ENCODE results near the gene KLK7. TPM values are rescaled to one million over a fixed set of nuclear protein-coding genes. Genes with fewer than 3 reads are reported as not detected.
"Not testable (repeated sequence)": the region's sequence is repeated elsewhere in the genome, so short reads cannot be mapped to it uniquely, and the experiment has no call there.

The KLK7 gene
- total RNA-seq, 5 donors from 2014 or later (not counting 1 experiment from before 2014, with no cell fraction given): not detected

DNA sequence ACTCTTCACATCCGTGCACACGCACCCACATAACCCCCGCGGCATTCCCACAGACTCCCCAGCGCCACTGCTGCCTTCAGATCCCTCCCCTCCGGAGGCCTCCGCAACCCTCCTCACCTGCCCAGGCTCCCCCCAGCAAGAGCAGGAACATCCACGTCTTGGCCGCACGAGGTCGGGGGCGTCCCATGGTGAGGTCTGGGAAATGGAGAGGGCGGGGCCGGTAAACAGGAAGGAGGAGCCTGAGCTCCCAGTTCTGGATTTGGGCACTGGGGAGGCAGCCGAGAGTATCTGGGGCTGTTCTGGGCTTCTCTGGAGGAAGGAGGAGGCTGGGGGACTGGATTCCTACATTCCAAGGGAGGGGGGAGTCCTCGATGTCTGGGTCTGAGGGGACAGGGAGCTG is 17.3 kb upstream of the KLK7 start:
- 40% methylated on average over 15 of the region's 16 CpGs for WGBS (ENCODE audit: insufficient coverage)
- POLR2A ChIA-PET: no interaction called here

DNA sequence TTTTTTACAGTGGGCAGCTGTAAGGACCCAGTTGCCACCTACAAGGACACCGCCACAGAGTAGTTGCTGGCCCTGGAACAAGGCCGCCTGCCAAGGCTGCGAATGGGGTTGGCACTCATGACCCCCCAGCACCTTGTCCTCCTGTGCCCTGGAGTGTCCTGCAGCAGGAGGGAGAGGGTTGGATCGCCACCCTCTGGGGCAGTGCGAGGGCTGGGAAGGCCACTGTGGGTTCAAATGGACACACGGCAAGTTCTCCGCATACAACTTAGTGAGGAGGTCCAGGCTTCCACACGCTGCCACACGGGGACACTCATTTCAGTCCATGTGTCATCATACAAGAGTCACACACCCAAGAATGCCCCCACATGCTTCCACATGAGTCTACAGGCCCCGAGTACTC is 16.7 kb upstream of the KLK7 start:
- H3K4me3 Mint-ChIP-seq: no peak overlapping the region
- no peak overlapping the region for H3K27ac Mint-ChIP-seq
- ChIA-PET CTCF (no interaction called here), POLR2A (no interaction called here)
- no peaks in the 10 kb centered on the region for H3K9me3 Mint-ChIP-seq
- Histone ChIP-seq H3K36me3 (ENCODE audit: control insufficient read depth in 2 of 2, extremely low read depth in 1 of 2, insufficient read depth in 1 of 2, low read length in 1 of 2) (no peaks in the 10 kb centered on the region), H3K27me3 (replicated peaks in 1 of 2; ENCODE audit: control insufficient read depth in 2 of 2, extremely low read depth in 1 of 2, insufficient read depth in 2 of 2, low read length in 1 of 2) (peaks cover 0 to 67% of the 10 kb centered on the region in 2 experiments), H3K9me3 (no peaks in the 10 kb centered on the region), H3K4me1 (ENCODE audit: control insufficient read depth in 1 of 2, extremely low read depth in 1 of 2, insufficient read depth in 2 of 2, low read length in 2 of 2) (no peaks in the 10 kb centered on the region), H3K4me3 (ENCODE audit: control insufficient read depth in 1 of 2, extremely low read depth in 1 of 2, low read length in 1 of 2) (no peak overlapping the region), H3K27ac (ENCODE audit: low read length) (no peak overlapping the region)
- no peak for DNase-seq
- H3K27me3 Mint-ChIP-seq: peaks cover 35 to 67% of the 10 kb centered on the region in 2 donors
- peaks cover 0 to 3% (median 0%) of the 10 kb centered on the region in 3 donors for H3K4me1 Mint-ChIP-seq
- H3K36me3 Mint-ChIP-seq: no peaks in the 10 kb centered on the region
- WGBS (ENCODE audit: insufficient coverage): 93% methylated on average over 9 of the region's 10 CpGs
- no peak for ATAC-seq (replicated peaks in 1 of 4)

More for the DNA sequence above, 17.3 kb upstream of the KLK7 start:
- no peak overlapping the region for H3K4me3 Mint-ChIP-seq
- Histone ChIP-seq H3K27me3 (replicated peaks in 1 of 2; ENCODE audit: control insufficient read depth in 2 of 2, extremely low read depth in 1 of 2, insufficient read depth in 2 of 2, low read length in 1 of 2) (peaks cover 0 to 66% of the 10 kb centered on the region in 2 experiments), H3K36me3 (ENCODE audit: control insufficient read depth in 2 of 2, extremely low read depth in 1 of 2, insufficient read depth in 1 of 2, low read length in 1 of 2) (no peaks in the 10 kb centered on the region), H3K4me1 (ENCODE audit: control insufficient read depth in 1 of 2, extremely low read depth in 1 of 2, insufficient read depth in 2 of 2, low read length in 2 of 2) (no peaks in the 10 kb centered on the region), H3K9me3 (no peaks in the 10 kb centered on the region), H3K27ac (ENCODE audit: low read length) (no peak overlapping the region), H3K4me3 (ENCODE audit: control insufficient read depth in 1 of 2, extremely low read depth in 1 of 2, low read length in 1 of 2) (no peak overlapping the region)
- peaks cover 35 to 67% of the 10 kb centered on the region in 2 donors for H3K27me3 Mint-ChIP-seq
- no peaks in the 10 kb centered on the region for H3K36me3 Mint-ChIP-seq
- H3K9me3 Mint-ChIP-seq: no peaks in the 10 kb centered on the region
- CTCF ChIA-PET: no interaction called here
- peaks cover 0 to 3% (median 0%) of the 10 kb centered on the region in 3 donors for H3K4me1 Mint-ChIP-seq
- ATAC-seq (replicated peaks in 1 of 4): no peak
- no peak overlapping the region for H3K27ac Mint-ChIP-seq
- no peak for DNase-seq

DNA sequence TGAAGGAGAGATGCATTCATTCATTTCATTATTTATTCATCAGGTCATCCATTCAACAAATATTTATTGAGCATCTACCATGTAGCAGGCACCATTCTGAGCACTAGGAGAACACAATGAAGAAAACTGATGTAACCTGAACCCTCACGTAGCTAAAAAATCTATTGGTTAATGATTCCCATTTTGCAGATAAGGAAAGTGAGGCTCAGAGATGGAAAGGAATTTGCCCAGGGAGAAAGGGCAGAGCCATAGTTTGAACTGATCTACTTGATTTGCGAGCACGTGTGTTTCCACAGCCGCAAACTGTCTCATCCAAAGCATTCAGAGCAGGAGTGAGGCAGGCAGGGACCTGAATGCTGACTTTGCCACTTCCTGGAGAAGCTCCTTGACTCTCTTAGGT is 15.0 kb upstream of the KLK7 start:
- Histone ChIP-seq H3K27me3 (replicated peaks in 1 of 2; ENCODE audit: control insufficient read depth in 2 of 2, extremely low read depth in 1 of 2, insufficient read depth in 2 of 2, low read length in 1 of 2) (peaks cover 0 to 67% of the 10 kb centered on the region in 2 experiments), H3K9me3 (no peaks in the 10 kb centered on the region), H3K27ac (ENCODE audit: low read length) (no peak overlapping the region), H3K4me1 (ENCODE audit: control insufficient read depth in 1 of 2, extremely low read depth in 1 of 2, insufficient read depth in 2 of 2, low read length in 2 of 2) (no peaks in the 10 kb centered on the region), H3K4me3 (ENCODE audit: control insufficient read depth in 1 of 2, extremely low read depth in 1 of 2, low read length in 1 of 2) (no peak overlapping the region), H3K36me3 (ENCODE audit: control insufficient read depth in 2 of 2, extremely low read depth in 1 of 2, insufficient read depth in 1 of 2, low read length in 1 of 2) (no peaks in the 10 kb centered on the region)
- no peaks in the 10 kb centered on the region for H3K9me3 Mint-ChIP-seq
- H3K4me1 Mint-ChIP-seq: peaks cover 0 to 3% (median 0%) of the 10 kb centered on the region in 3 donors
- POLR2A ChIA-PET: no interaction called here
- WGBS (ENCODE audit: insufficient coverage): 78% methylated on average over 4 of the region's 4 CpGs
- no peak for DNase-seq
- H3K27ac Mint-ChIP-seq: no peak overlapping the region
- CTCF ChIA-PET: no interaction called here
- H3K36me3 Mint-ChIP-seq: no peaks in the 10 kb centered on the region
- no peak for ATAC-seq (replicated peaks in 1 of 4)
- peaks cover 32 to 58% of the 10 kb centered on the region in 2 donors for H3K27me3 Mint-ChIP-seq
- H3K4me3 Mint-ChIP-seq: no peak overlapping the region

DNA sequence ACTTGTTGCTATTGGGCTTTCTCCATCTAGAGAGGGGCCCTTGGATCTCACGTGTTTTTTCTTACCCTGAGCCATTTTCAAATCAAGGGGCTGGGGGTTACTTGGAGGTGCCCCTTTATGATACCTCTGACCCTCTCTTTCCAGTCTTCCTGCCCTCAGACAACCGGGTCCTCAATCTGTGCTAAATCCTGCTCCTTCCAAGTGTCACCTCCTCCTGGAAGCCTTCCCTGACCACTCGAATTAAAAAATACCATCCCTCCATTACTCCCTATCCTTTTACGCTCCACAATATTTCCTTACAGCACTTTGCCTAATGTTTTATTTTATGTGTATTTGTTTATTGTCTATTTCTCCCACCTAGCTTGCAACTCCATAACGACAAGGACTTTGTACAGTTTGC is 14.3 kb upstream of the KLK7 start:
- Mint-ChIP-seq H3K27me3 (peaks cover 26 to 53% of the 10 kb centered on the region in 2 donors), H3K9me3 (no peaks in the 10 kb centered on the region), H3K27ac (no peak overlapping the region), H3K36me3 (no peaks in the 10 kb centered on the region), H3K4me3 (no peak overlapping the region), H3K4me1 (peaks cover 0 to 3% (median 0%) of the 10 kb centered on the region in 3 donors)
- Histone ChIP-seq H3K9me3 (no peaks in the 10 kb centered on the region), H3K36me3 (ENCODE audit: control insufficient read depth in 2 of 2, extremely low read depth in 1 of 2, insufficient read depth in 1 of 2, low read length in 1 of 2) (no peaks in the 10 kb centered on the region), H3K4me1 (ENCODE audit: control insufficient read depth in 1 of 2, extremely low read depth in 1 of 2, insufficient read depth in 2 of 2, low read length in 2 of 2) (no peaks in the 10 kb centered on the region), H3K4me3 (ENCODE audit: control insufficient read depth in 1 of 2, extremely low read depth in 1 of 2, low read length in 1 of 2) (no peak overlapping the region), H3K27me3 (replicated peaks in 1 of 2; ENCODE audit: control insufficient read depth in 2 of 2, extremely low read depth in 1 of 2, insufficient read depth in 2 of 2, low read length in 1 of 2) (peaks cover 0 to 61% of the 10 kb centered on the region in 2 experiments), H3K27ac (ENCODE audit: low read length) (no peak overlapping the region)
- DNase-seq: no peak
- ATAC-seq (replicated peaks in 1 of 4): no peak
- ChIA-PET POLR2A (no interaction called here), CTCF (no interaction called here)
- 29% methylated on average over 1 of the region's 5 CpGs for WGBS (ENCODE audit: insufficient coverage)

DNA sequence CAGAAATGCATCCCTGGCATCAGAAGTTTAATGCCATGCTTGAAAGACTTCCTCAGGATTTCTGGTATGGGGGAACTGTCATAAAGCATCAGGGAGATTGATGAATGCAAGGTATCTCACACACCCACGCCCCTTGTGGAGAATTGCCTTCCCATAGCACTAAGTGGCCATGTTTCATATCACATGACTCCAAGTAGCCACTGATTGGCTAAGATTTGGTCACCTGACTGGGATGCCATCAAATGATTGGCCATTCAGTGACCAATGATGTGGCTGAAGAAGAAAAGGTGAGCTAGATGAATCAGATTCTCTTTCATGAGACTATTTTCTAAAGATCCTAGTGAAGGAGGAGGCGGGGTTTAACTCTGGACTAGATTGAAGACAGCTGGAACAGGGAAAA is 10.4 kb upstream of the KLK7 start:
- no peak for DNase-seq
- POLR2A ChIA-PET: no interaction called here
- Mint-ChIP-seq H3K27ac (no peak overlapping the region), H3K9me3 (no peaks in the 10 kb centered on the region), H3K36me3 (no peaks in the 10 kb centered on the region), H3K4me1 (no peaks in the 10 kb centered on the region), H3K4me3 (no peak overlapping the region), H3K27me3 (peaks cover 34 to 39% of the 10 kb centered on the region in 2 donors)
- no peaks in the 10 kb centered on the region for H3K36me3 ChIP-seq (ENCODE audit: control insufficient read depth in 2 of 2, extremely low read depth in 1 of 2, insufficient read depth in 1 of 2, low read length in 1 of 2)
- no peak for ATAC-seq (replicated peaks in 1 of 4)
- H3K27ac ChIP-seq (ENCODE audit: low read length): no peak overlapping the region
- no CpG with 5 or more reads among the region's 2 CpGs for WGBS (ENCODE audit: insufficient coverage)
- H3K4me3 ChIP-seq (ENCODE audit: control insufficient read depth in 1 of 2, extremely low read depth in 1 of 2, low read length in 1 of 2): no peak overlapping the region
- CTCF ChIA-PET: no interaction called here
- no peaks in the 10 kb centered on the region for H3K4me1 ChIP-seq (ENCODE audit: control insufficient read depth in 1 of 2, extremely low read depth in 1 of 2, insufficient read depth in 2 of 2, low read length in 2 of 2)
- H3K27me3 ChIP-seq (replicated peaks in 1 of 2; ENCODE audit: control insufficient read depth in 2 of 2, extremely low read depth in 1 of 2, insufficient read depth in 2 of 2, low read length in 1 of 2): peaks cover 0 to 26% of the 10 kb centered on the region in 2 experiments
- H3K9me3 ChIP-seq: no peaks in the 10 kb centered on the region

DNA sequence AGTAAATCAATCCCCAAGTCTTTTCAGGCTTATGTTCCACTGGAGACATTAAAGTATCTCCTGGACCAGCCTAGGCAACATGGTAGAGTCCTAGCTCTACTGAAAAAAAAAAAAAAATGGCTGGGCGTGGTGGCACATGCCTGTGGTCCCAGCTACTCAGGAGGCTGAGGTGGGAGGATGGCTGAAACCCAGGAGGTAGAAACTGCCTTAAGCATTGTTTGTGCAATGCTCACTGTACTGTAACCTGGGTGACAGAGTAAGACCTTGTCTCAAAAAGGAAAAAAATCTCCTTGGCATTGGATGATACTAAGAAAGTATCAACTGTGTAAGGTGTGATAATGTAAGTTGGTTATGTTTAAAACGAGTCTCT is 8.9 kb upstream of the KLK7 start:
- no peaks in the 10 kb centered on the region for H3K36me3 Mint-ChIP-seq
- peaks cover 33 to 39% of the 10 kb centered on the region in 2 donors for H3K27me3 Mint-ChIP-seq
- 0% methylated on average over 1 of the region's 2 CpGs for WGBS (ENCODE audit: insufficient coverage)
- no peaks in the 10 kb centered on the region for H3K9me3 Mint-ChIP-seq
- H3K9me3 ChIP-seq: no peaks in the 10 kb centered on the region
- no peak overlapping the region for H3K27ac ChIP-seq (ENCODE audit: low read length)
- no peak for ATAC-seq (replicated peaks in 1 of 4)
- no peaks in the 10 kb centered on the region for H3K4me1 Mint-ChIP-seq
- ChIA-PET POLR2A (no interaction called here), CTCF (interaction anchor here in 1 of 2 donors (0.7 kb wide), 1 partner anchor 28 kb away, joined by 8 read pairs; no protein-coding TSS in a partner anchor)
- H3K4me3 Mint-ChIP-seq: no peak overlapping the region
- peaks cover 3 to 18% of the 10 kb centered on the region in 2 experiments for H3K27me3 ChIP-seq (replicated peaks in 1 of 2; ENCODE audit: control insufficient read depth in 2 of 2, extremely low read depth in 1 of 2, insufficient read depth in 2 of 2, low read length in 1 of 2)
- no peaks in the 10 kb centered on the region for H3K36me3 ChIP-seq (ENCODE audit: control insufficient read depth in 2 of 2, extremely low read depth in 1 of 2, insufficient read depth in 1 of 2, low read length in 1 of 2)
- no peak for DNase-seq
- no peaks in the 10 kb centered on the region for H3K4me1 ChIP-seq (ENCODE audit: control insufficient read depth in 1 of 2, extremely low read depth in 1 of 2, insufficient read depth in 2 of 2, low read length in 2 of 2)
- no peak overlapping the region for H3K4me3 ChIP-seq (ENCODE audit: control insufficient read depth in 1 of 2, extremely low read depth in 1 of 2, low read length in 1 of 2)
- no peak overlapping the region for H3K27ac Mint-ChIP-seq

DNA sequence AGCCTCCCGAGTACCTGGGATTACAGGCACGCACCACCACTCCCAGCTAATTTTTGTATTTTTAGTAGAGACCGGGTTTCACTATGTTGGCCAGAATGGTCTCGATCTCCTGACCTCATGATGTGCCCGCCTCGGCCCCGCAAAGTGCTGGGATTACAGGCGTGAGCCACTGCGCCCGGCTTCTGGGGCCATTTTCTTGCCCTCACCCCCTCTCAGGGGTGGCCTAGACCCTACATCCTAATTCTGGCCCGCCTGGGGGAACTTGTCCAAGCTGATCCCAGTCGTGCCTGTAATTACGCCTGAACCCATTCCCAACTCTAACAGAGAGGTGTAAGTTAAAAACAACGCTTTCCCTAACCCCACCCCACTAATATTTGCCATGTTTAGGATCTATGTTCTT is 699 bp upstream of the KLK7 start:
- H3K4me3 Mint-ChIP-seq; H3K4me3 ChIP-seq (ENCODE audit: control insufficient read depth in 1 of 2, extremely low read depth in 1 of 2, low read length in 1 of 2); DNase-seq; H3K4me1 ChIP-seq (ENCODE audit: control insufficient read depth in 1 of 2, extremely low read depth in 1 of 2, insufficient read depth in 2 of 2, low read length in 2 of 2); ATAC-seq (replicated peaks in 1 of 4); POLR2A ChIA-PET; H3K4me1 Mint-ChIP-seq; H3K36me3 ChIP-seq (ENCODE audit: control insufficient read depth in 2 of 2, extremely low read depth in 1 of 2, insufficient read depth in 1 of 2, low read length in 1 of 2); H3K36me3 Mint-ChIP-seq; CTCF ChIA-PET; H3K27ac Mint-ChIP-seq; H3K9me3 ChIP-seq; H3K9me3 Mint-ChIP-seq; H3K27ac ChIP-seq (ENCODE audit: low read length): not testable (repeated sequence)
- H3K27me3 ChIP-seq (replicated peaks in 1 of 2; ENCODE audit: control insufficient read depth in 2 of 2, extremely low read depth in 1 of 2, insufficient read depth in 2 of 2, low read length in 1 of 2): peaks cover 3 to 41% of the 10 kb centered on the region in 2 experiments
- peaks cover 40 to 50% of the 10 kb centered on the region in 2 donors for H3K27me3 Mint-ChIP-seq
- WGBS (ENCODE audit: insufficient coverage): 83% methylated on average over 8 of the region's 14 CpGs
